Measurements from ENCODE around the gene NPHP4. TPM values are rescaled to one million over a fixed set of nuclear protein-coding genes. Genes with fewer than 3 reads are reported as not detected.

Gene NPHP4
- polyA plus RNA-seq, 1 donor (not counting 4 experiments of a cell fraction or from before 2014, with no cell fraction given), result 3.7 TPM

- no peaks in the 10 kb centered on the region for H4K20me1 ChIP-seq (ENCODE audit: control insufficient read depth, extremely low read depth, insufficient read depth, low read length)
- H3K27me3 ChIP-seq (ENCODE audit: control insufficient read depth, extremely low read depth, insufficient read depth, low read length), result no peaks in the 10 kb centered on the region
- H3K9ac ChIP-seq (ENCODE audit: control insufficient read depth, extremely low read depth, insufficient read depth, low read length), result no peak overlapping the region
- no peaks in the 10 kb centered on the region for H3K4me1 ChIP-seq (ENCODE audit: control insufficient read depth, extremely low read depth, insufficient read depth, low read length)
- H2AFZ ChIP-seq (ENCODE audit: control insufficient read depth, low read length), result no peak overlapping the region
- H3K36me3 ChIP-seq (ENCODE audit: control insufficient read depth in 2 of 2, extremely low read depth in 1 of 2, insufficient read depth in 2 of 2, low read length in 2 of 2), result peaks cover 0 to 3% of the 10 kb centered on the region in 2 experiments
- H3K4me2 ChIP-seq (ENCODE audit: control insufficient read depth, extremely low read depth, insufficient read depth, low read depth, low read length), result no peak overlapping the region
- H3K4me3 ChIP-seq (ENCODE audit: control insufficient read depth in 2 of 3, extremely low read depth in 1 of 3, insufficient read depth in 2 of 3, low read depth in 1 of 3, low read length in 3 of 3), result no peak overlapping the region
- no peaks in the 10 kb centered on the region for H3K9me1 ChIP-seq (ENCODE audit: control insufficient read depth, extremely low read depth, insufficient read depth, low read length)
- no peak overlapping the region for H3K27ac ChIP-seq (ENCODE audit: control insufficient read depth, insufficient read depth, low read length)
- H3K9me3 ChIP-seq (ENCODE audit: control insufficient read depth, low read depth, low read length), result peaks cover 2% of the 10 kb centered on the region
- DNase-seq (ENCODE audit: low read depth, low spot score), result no peak
- dilution Hi-C loops (cut with MboI; ENCODE audit: extremely low pct_ligation_motif_present, low sequenced_read_pairs), result no loop called here
- TF ChIP-seq EZH2 (IDR thresholded peaks at IDR 0.05; ENCODE audit: low read length) (no peak), CTCF (optimal IDR thresholded peaks at IDR 0.05 in 1 of 3, IDR thresholded peaks at IDR 0.05 in 1 of 3, conservative IDR thresholded peaks at IDR 0.05 in 1 of 3; ENCODE audit: extremely low read depth in 1 of 3, insufficient read depth in 2 of 3, low read length in 3 of 3) (no peak)
- no peak for FAIRE-seq
- H3K79me2 ChIP-seq (ENCODE audit: control insufficient read depth, insufficient read depth, low read length), result no peaks in the 10 kb centered on the region
Observed at GRCh38 chr1:5865774-5866173, 126.5 kb downstream of the NPHP4 start.

- FAIRE-seq, result no peak
- TF ChIP-seq EZH2 (IDR thresholded peaks at IDR 0.05; ENCODE audit: low read length) (no peak), CTCF (optimal IDR thresholded peaks at IDR 0.05 in 1 of 3, IDR thresholded peaks at IDR 0.05 in 1 of 3, conservative IDR thresholded peaks at IDR 0.05 in 1 of 3; ENCODE audit: extremely low read depth in 1 of 3, insufficient read depth in 2 of 3, low read length in 3 of 3) (no peak)
- Histone ChIP-seq H3K4me1 (ENCODE audit: control insufficient read depth, extremely low read depth, insufficient read depth, low read length) (no peaks in the 10 kb centered on the region), H3K79me2 (ENCODE audit: control insufficient read depth, insufficient read depth, low read length) (no peaks in the 10 kb centered on the region), H4K20me1 (ENCODE audit: control insufficient read depth, extremely low read depth, insufficient read depth, low read length) (no peaks in the 10 kb centered on the region), H3K9me3 (ENCODE audit: control insufficient read depth, low read depth, low read length) (peaks cover 2% of the 10 kb centered on the region), H3K9ac (ENCODE audit: control insufficient read depth, extremely low read depth, insufficient read depth, low read length) (no peak overlapping the region), H3K36me3 (ENCODE audit: control insufficient read depth in 2 of 2, extremely low read depth in 1 of 2, insufficient read depth in 2 of 2, low read length in 2 of 2) (peaks cover 0 to 3% of the 10 kb centered on the region in 2 experiments), H3K4me2 (ENCODE audit: control insufficient read depth, extremely low read depth, insufficient read depth, low read depth, low read length) (no peak overlapping the region), H3K27ac (ENCODE audit: control insufficient read depth, insufficient read depth, low read length) (no peak overlapping the region), H3K4me3 (ENCODE audit: control insufficient read depth in 2 of 3, extremely low read depth in 1 of 3, insufficient read depth in 2 of 3, low read depth in 1 of 3, low read length in 3 of 3) (no peak overlapping the region), H3K9me1 (ENCODE audit: control insufficient read depth, extremely low read depth, insufficient read depth, low read length) (no peaks in the 10 kb centered on the region), H3K27me3 (ENCODE audit: control insufficient read depth, extremely low read depth, insufficient read depth, low read length) (no peaks in the 10 kb centered on the region), H2AFZ (ENCODE audit: control insufficient read depth, low read length) (no peak overlapping the region)
- dilution Hi-C loops (cut with MboI; ENCODE audit: extremely low pct_ligation_motif_present, low sequenced_read_pairs), result no loop called here
- no peak for DNase-seq (ENCODE audit: low read depth, low spot score)
Observed at GRCh38 chr1:5865056-5865455, 127.2 kb downstream of the NPHP4 start.
